Measurements from ENCODE around the gene IFT52. TPM values are rescaled to one million over a fixed set of nuclear protein-coding genes. Genes with fewer than 3 reads are reported as not detected.

Gene IFT52
- total RNA-seq (2021) (43.2 and 46.4 TPM in 2 replicates), Bru-seq, nascent RNA (percentile 68 among the genes with signal in this experiment), BruChase-seq, experiment 1, labeled RNA remaining after a 2-hour chase (percentile 58 among the genes with signal in this experiment), BruChase-seq, experiment 2, labeled RNA remaining after a 6-hour chase (percentile 67 among the genes with signal in this experiment)
- long read RNA-seq, transcript IFT52-202 (14 exons, 1,599 nt): minor isoform, 18 of 72 reads
- long read RNA-seq, transcript IFT52-201 (14 exons, 1,757 nt): major isoform, 44 of 72 reads
- long read RNA-seq, partial matches to known transcripts: 1 of 72 reads
- long read RNA-seq, other reads (novel, unspliced or antisense): 9 of 72 reads

GRCh38 chr20:43590392-43591303, at the start of gene IFT52:
IFT52 (plus strand) TSS chr20:43590937; CDS start chr20:43594699, 3,762 bp downstream.
- Histone ChIP-seq H3K79me2 (ENCODE audit: low read depth) (peaks cover 27% of the 10 kb centered on the region), H4K20me1 (ENCODE audit: insufficient read depth) (no peaks in the 10 kb centered on the region), H3K9me2 (ENCODE audit: insufficient read depth) (no peaks in the 10 kb centered on the region), H3K36me3 (ENCODE audit: low read depth) (peaks cover 7% of the 10 kb centered on the region; the same call in 1 of the 2 replicates), H3K9me3 (ENCODE audit: insufficient read depth, low read depth) (no peaks in the 10 kb centered on the region), H3K27me3 (ENCODE audit: insufficient read depth, low read depth) (no peaks in the 10 kb centered on the region), H2AFZ (peak within 1 kb of the TSS; percentile 89), H3K4me2 (peak within 1 kb of the TSS; percentile 92), H3K27ac (peak within 1 kb of the TSS; percentile 44), H3F3A (ENCODE audit: insufficient read depth, low read depth) (no peaks in the 10 kb centered on the region), H3K4me3 (peak within 1 kb of the TSS; percentile 81), H3K4me1 (replicated peaks; ENCODE audit: insufficient read depth) (peaks cover 19% of the 10 kb centered on the region)
- ChIA-PET POLR2A (ENCODE audit: unreplicated experiment) (interaction anchor here (0.5 to 0.8 kb wide), 6 partner anchors 10 to 177 kb away, joined by 3 to 18 read pairs (median 4); no protein-coding TSS in a partner anchor), CTCF (interaction anchor here (0.6 to 1.6 kb wide), 5 partner anchors 11 to 591 kb away, joined by 3 to 5 read pairs (median 3); partner anchors contain the start of gene SGK2)
- peak; percentile 87 to 93 for DNase-seq
- TF ChIP-seq CTCF (conservative IDR thresholded peaks at IDR 0.05): no peak
- no peak for TF ChIP-seq EZH2 (IDR thresholded peaks at IDR 0.05; ENCODE audit: low read depth)
- intact Hi-C loops (cut with micrococcal nuclease; ENCODE audit: unreplicated experiment): loop anchor here (5.0 kb wide), 1 partner anchor 133 kb away; the partner anchor contains the start of gene SRSF6
- BruUV-seq (replicated peaks): TSS peak; percentile 77

- Histone ChIP-seq H3K27ac (no peak overlapping the region), H3K4me1 (replicated peaks; ENCODE audit: insufficient read depth) (peaks cover 13% of the 10 kb centered on the region), H3K36me3 (ENCODE audit: low read depth) (0 out of 2 replicates have a peak, but pooled peaks cover 4% of the 10 kb centered on the region), H3K79me2 (ENCODE audit: low read depth) (no peaks in the 10 kb centered on the region), H3K4me2 (no peak overlapping the region), H3K4me3 (no peak overlapping the region), H4K20me1 (ENCODE audit: insufficient read depth) (0 out of 2 replicates have a peak, but pooled peaks cover 4% of the 10 kb centered on the region), H3K9me2 (ENCODE audit: insufficient read depth) (no peaks in the 10 kb centered on the region), H3K27me3 (ENCODE audit: insufficient read depth, low read depth) (no peaks in the 10 kb centered on the region), H3F3A (ENCODE audit: insufficient read depth, low read depth) (peaks cover 25% of the 10 kb centered on the region; the same call in 1 of the 2 replicates), H2AFZ (no peak overlapping the region), H3K9me3 (ENCODE audit: insufficient read depth, low read depth) (no peaks in the 10 kb centered on the region)
- TF ChIP-seq EZH2 (IDR thresholded peaks at IDR 0.05; ENCODE audit: low read depth): no peak
- no peak for TF ChIP-seq CTCF (conservative IDR thresholded peaks at IDR 0.05)
- intact Hi-C loops (cut with micrococcal nuclease; ENCODE audit: unreplicated experiment): no loop called here
- CTCF ChIA-PET: interaction anchor here (0.6 kb wide), 1 partner anchor 351 kb away, joined by 6 read pairs; no protein-coding TSS in a partner anchor
- peak in 1 of 2 experiments; percentile 88 for DNase-seq
- BruUV-seq (replicated peaks): no TSS peak
- POLR2A ChIA-PET (ENCODE audit: unreplicated experiment): interaction anchor here (0.6 kb wide), 1 partner anchor 92 kb away, joined by 3 read pairs; no protein-coding TSS in a partner anchor
Measured at GRCh38 chr20:43541214-43541613, 49.5 kb upstream of the IFT52 start.

- H3K79me2 ChIP-seq (ENCODE audit: low read depth): no peaks in the 10 kb centered on the region
- no peak overlapping the region for H2AFZ ChIP-seq
- ChIA-PET CTCF (interaction anchor here (0.6 kb wide), 1 partner anchor 206 kb away, joined by 5 read pairs; no protein-coding TSS in a partner anchor), POLR2A (ENCODE audit: unreplicated experiment) (interaction anchor here (0.7 kb wide), 1 partner anchor 48 kb away, joined by 3 read pairs; no protein-coding TSS in a partner anchor)
- H3K4me3 ChIP-seq: no peak overlapping the region
- H3K4me1 ChIP-seq (replicated peaks; ENCODE audit: insufficient read depth): peaks cover 13% of the 10 kb centered on the region
- no peaks in the 10 kb centered on the region for H3K9me3 ChIP-seq (ENCODE audit: insufficient read depth, low read depth)
- no peaks in the 10 kb centered on the region for H3K9me2 ChIP-seq (ENCODE audit: insufficient read depth)
- H3K4me2 ChIP-seq: no peak overlapping the region
- intact Hi-C loops (cut with micrococcal nuclease; ENCODE audit: unreplicated experiment): no loop called here
- H3K27me3 ChIP-seq (ENCODE audit: insufficient read depth, low read depth): no peaks in the 10 kb centered on the region
- no peak for DNase-seq
- H3K36me3 ChIP-seq (ENCODE audit: low read depth): 0 out of 2 replicates have a peak, but pooled peaks cover 4% of the 10 kb centered on the region
- H3K27ac ChIP-seq: no peak overlapping the region
- H4K20me1 ChIP-seq (ENCODE audit: insufficient read depth): 0 out of 2 replicates have a peak, but pooled peaks cover 4% of the 10 kb centered on the region
- TF ChIP-seq CTCF (conservative IDR thresholded peaks at IDR 0.05) (no peak), EZH2 (IDR thresholded peaks at IDR 0.05; ENCODE audit: low read depth) (no peak)
- H3F3A ChIP-seq (ENCODE audit: insufficient read depth, low read depth): peaks cover 20% of the 10 kb centered on the region; the same call in 1 of the 2 replicates
- no TSS peak for BruUV-seq (replicated peaks)
Measured at GRCh38 chr20:43542161-43542560, 48.6 kb upstream of the IFT52 start.

Data from PC-9 (cell line).